NAMALWA (cell line): Measurements from ENCODE around the gene UBASH3B.

Experiments used
- DNase-seq: peaks from one replicate; pipeline ENCODE4 v3.0.0-alpha.2; 2015; ENCODE audit warnings: low spot score

UBASH3B gene

DNA sequence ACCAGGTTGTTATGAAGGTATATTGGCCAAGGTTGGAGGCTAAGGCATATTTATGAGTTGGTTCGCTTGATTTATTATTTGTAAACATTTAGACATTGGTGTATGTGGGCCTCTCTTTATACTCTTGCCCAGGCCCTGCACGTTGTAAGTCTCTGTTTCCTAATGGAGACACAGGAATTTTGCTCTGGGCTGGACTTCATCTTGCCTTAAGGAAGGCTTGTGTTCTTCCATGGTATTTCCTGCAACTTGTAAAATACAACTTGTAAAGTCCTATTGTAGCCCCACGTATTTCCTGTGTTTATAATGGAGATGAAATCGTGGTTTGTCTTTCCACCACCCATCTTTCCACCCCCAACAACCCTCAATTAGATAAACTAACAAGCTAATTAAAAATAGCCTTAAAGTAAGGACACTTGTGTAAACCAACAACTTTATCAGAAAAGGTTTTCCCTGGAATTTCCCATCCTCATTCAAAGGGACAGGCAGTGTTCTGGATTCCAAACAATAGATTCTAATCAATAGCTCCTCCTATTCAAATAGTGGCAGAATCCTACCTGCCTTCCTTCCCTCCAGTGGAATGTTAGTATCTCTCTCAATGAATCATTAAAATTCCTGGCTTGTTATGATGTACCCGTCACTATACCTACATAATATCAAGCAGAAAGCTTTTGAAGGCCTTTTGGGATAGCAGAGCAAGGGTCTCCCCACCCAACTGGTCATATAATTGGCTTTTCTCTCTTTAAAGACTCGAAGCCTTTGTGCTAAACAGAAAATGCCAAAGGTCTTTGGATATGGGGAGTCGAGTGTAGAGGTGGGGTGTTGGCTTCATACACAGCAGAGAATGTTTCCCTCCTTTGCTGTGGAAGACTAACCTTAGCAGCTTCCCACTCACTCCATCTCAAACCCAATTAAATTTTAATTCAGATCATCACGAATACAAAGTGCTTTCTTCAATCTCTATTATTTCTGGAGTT, 77.1 kb downstream of the UBASH3B start:
- DNase-seq, result no peak

DNA sequence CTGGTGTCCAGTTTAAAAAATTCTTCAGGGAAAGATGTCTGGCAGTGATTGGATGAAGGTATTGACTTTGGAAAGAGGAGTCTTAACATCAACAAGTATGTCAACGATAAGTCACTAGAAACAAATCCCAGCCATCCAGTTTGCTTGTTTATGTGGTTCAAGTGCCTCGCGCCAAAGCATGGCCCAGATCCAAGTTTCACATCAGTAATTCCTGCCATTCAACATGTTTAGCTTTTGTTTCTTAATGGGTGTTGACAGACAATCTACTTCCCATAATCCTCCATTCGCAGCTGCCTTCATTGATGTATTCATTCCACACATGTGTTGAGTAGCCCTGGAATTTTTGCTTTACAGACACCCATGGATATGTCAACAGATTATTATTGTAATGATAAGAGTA, 77.8 kb downstream of the UBASH3B start:
- DNase-seq, result no peak

DNA sequence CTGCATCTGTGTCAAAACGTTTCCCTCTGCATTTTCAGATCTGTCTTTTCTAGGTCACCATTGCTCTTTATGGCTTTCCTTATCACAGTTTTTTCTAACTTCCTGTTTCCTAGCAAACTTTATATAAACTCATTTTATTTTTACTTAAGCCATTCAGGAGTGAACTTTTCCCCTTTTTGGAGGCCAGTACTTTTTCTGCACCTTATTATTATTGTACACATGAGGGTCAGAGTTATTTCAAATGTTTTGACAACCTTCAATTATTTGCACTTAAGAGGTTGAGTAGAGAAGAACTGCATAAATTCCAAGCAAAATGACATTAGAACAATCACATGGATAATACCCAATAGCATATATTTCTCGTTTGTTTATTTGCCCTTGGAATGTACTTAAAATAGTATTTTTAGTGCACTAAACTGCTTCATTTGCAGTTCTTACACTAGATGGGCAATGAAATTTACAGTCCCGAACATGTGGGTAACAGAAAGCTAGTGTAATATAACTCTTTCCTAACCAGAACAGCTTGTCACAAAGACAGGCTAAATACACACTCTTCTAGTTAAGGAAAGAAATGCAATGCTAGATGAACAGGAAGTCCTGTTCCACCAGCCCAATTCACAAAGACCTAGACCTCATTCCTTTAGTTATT, 79.5 kb downstream of the UBASH3B start:
- no peak for DNase-seq

DNA sequence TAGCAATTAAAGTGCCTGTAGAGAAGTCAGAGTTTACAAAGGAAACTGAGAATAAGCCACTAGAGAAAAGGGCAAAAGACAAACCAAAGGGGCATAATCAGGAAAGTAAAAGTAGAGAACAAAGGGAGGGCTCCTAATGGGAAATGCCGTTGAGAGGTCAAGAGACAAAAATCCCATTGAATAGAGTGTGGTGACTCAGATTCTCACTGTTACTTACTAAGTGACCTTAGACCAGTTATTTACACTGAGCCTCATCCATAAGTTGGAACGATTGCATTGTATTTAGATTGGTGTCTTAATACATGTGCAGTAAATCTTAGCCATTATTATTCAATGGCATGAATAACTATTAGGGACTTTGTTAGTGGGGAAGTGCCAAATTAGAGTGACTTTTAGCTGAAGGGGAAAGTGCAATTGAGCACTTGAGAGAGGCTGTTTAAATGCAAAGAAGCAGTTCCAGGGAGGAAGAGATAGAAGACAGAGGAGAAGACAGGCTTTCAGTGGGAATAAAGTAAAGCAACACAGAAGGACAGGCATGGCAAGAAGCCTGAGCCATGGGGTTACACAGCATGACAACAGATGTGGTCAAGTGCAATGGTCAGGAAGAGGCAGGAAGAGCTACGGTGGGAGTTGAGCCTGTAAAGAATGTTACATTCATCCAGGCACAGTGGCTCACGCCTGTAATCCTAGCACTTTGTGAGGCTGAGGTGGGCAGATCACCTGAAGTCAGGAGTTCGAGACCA, 82.6 kb downstream of the UBASH3B start:
- DNase-seq, result no peak

DNA sequence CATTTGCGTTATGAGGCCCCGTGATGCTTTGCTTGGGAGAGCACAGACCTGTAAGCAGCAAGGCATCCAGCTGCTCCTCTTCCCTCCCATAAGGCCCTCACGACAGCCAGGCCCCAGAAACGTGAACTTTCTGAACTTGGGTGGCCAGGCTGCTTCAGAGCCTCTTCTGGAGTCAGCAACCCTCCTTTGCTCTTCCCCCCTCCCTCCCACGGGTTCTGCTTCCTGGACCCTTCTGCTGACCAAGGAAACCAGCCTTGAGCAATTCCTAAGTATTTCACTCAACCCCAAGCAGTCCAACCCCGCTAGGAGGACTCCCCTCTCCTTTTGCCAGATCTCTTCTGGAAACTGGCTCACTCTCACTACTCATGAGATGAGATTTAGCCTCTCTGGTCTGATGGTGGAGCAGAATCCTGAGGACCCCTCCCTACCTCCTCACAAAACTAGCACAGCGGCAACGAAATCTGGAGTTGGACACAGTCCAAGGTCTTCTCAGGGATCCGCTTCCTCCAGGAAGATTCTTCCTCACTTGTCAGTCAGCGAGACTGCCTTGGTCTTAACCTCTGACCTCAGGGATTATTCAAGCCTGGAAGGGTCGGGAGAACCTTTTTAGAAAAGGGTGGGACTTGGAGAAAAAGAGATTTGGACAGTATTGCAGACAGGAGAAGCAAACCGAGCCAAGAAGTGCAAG, 86.2 kb downstream of the UBASH3B start:
- no peak for DNase-seq

DNA sequence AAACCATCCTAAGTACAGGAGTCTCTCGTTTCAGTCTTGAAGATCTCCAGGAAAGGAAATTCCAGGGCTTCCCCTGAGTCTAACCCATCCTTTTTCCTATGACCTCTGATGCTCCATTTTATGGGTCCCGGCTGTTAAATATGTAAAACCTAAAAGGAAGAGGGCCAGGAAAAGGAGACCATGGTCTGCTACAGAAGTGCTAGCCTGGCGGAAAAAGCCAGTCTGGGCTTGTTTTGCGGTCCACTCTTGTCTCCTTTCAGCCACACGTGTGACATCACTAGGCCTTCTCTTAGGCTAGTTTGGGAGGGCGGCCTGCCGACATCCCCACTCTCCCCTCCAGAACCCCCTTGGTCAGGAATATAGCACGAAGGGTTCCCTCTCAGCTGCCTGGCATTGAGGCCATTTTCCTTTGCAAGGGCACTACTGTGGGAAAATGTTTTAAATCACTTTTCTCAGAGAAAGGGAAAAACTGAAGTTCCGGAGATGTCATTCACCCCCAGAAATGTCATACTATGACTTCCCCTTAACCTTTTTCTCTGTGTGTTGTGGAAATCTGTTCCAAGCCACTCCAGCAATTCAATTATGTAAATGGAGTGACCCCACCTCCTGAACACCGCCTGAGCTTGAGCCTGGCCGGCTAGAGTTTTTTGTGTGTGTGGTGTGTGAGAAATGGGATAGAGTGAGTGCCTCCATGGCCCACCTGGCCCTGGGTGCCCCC, 86.9 kb downstream of the UBASH3B start:
- no peak for DNase-seq

DNA sequence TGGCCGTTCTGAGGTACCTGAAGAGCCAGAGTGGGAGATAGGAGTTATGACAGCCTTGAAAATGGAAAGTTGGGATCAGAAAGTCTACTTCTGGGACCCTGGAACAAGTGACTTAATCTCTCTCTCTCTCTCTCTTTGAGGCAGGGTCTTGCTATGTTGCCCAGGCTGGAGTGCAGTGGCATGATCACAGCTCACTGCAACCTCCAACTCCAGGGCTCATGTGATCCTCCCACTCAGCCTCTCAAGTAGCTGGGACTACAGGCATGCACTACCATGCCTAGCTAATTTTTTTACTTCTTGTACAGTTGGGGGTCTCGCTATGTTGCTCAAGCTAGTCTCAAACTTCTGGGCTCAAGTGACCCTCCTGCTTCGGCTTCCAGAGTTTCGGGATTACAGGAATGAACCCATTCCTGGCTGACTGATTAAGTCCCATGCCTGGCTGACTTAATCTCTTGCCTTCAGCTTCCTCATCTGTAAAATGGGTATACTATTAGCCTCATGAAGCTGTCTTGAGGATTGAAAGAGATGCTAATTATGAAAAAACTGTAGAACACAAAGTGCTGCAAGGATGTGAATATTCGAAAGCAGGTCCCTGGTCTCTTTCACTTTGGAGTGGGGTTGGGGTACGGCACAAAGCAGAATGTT, 87.7 kb downstream of the UBASH3B start:
- DNase-seq, result no peak

DNA sequence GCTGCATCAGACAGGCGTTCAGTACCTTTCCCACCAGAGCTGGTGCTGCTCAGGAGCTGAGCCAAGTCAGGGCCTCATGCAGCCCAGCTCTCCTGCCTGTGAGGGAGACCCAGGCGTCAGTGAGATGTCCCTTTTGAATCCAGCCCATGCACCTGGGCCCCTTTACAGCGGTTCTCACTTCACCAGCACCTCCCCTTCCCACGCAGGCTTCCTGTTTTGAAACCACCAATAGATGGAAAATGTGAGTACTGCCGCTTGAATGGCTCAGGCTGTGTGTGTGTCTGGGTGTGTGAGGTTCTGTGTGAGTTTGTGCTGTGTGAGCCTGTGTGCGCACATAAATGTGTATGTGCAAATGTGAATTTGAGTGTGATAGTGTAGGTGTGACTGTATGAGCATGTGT, 88.4 kb downstream of the UBASH3B start:
- DNase-seq, result peak; percentile 87

DNA sequence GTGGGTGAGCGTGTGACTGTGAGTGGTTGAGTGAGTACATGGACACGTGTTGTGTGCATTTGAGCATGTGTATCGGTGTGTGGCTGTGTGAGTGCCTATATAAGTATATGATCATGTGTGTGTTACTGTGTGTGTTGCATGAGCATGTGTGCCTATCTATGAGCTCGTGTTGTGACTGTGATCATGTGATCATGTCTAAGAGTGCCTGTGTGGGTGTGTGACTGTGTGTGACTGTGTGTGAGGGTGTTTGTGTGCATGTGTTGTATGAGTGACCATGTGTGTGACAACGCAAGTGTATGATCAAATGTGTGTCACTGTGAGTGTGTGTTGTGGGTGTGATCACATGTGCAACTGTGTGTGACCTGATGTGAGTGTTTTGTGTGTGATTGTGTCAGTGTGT, 88.8 kb downstream of the UBASH3B start:
- DNase-seq, result no peak

DNA sequence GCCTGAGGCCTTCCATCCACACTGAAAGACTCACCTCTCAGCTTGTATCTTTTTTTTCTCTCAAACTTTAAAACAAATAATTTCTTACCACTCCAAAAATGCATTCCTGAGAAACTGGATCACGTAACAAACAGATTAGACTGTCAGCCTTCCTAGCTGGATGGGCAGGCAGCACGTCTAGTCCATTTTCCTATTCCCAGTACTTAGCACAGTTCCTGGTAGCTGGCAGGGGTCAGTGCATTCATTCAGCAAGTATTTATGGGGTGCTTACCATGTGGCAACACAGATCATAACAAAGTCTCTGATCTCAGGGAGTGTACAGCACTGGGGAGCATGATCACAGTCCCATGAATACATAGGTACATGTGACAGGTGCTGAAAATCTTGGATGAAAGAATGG, 89.6 kb downstream of the UBASH3B start:
- no peak for DNase-seq

DNA sequence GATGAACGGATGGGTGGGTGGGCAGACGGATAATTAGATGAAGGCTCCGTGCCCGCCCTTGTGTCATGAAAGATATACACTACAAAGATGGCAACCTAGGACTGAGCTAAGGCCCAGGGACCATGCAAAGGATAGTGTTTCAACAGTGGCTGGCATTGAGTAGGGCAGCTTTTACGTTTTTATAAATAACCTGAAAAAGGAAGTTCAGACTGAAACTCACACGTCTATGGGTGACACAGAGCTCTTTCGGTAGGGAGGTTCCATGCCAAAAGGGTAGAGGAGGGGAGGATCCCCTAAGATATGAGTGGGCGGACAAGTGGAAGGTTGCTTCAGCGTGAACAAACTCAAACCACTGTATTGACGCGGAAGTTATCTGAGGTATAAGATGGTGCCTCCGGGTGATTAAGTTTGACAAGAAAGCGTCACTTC, 90.5 kb downstream of the UBASH3B start:
- DNase-seq, result peak; percentile 30

DNA sequence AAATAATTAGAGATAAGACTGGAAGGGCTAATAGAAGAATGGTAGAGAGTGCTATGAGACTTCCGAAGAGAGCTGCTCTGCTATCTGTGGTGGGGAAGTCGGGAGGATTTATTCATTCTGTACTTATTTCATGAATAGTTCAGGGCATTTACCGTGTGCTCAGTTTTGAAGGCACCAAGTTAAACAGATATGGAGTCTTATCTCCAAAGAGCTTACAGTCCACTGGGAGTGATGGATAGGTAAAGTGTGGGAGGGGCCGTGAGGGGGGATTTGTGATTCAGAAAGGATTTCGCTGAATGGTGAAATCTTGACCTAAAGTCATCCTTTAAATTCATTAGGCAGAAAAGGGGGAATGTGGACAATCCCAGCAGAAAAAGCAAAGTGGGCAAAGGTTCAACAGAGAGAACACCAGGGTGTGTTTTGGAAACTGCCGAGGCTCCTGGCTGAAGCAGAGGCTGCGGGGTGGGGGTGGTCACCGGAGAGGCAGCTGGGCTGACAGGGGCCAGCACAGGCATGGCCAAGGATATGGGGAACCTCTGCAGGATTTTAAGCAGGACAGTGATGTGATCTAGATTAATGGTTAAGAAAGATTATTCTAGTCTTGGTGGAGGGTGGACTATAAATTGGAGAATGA, 91.2 kb downstream of the UBASH3B start:
- no peak for DNase-seq

DNA sequence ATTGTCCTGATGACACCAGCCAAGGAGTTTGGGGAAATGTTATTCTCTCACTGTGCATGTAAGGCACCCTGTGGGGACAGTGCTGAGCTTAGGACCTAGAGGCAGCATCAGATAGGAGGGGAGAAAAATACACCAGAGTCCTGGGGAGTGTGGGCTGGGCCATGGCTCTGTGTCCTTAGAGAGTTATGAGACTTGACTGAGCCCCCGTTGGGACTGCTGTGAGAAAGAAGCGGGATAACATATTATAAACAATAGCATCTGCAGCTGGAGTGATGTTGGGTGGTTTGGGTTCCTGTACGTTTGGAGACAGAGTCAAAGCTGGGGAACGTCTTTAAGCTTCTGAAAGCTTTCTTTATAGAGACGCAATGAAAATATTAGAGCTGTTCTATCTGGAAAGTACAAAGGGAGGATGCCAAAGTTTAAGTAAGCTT, 91.8 kb downstream of the UBASH3B start:
- DNase-seq, result no peak

DNA sequence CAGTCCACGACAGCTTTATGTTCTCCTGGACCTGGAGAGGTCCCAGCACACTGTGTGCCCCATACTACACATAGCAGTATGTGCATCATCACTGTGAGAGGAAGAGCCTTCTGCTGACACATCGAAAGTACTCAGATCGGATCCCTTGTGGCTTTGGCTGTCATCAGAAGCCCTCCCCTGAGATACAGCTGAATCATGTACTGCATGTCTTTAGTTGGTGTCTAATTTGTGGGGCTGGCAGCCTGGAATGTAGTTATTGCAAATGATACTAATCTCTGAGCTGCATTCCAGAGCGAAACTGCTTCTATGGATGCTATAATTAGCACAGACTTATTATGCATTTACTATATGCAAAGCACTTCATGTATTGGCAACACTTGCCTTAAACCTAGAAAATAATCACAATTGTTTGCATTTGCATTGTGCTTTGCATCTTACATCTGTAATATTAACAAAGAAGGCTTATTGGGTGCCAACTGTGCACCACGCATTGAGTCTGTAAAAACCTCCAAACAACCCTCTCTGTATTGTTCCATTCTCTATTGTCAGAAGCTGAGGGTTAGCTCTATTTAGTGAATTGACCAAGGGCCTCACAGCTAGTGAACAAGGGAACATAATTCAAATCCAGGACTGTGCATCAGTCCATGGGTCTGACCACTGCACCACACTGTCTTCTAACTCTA, 93.6 kb downstream of the UBASH3B start:
- DNase-seq, result peak; percentile 41

DNA sequence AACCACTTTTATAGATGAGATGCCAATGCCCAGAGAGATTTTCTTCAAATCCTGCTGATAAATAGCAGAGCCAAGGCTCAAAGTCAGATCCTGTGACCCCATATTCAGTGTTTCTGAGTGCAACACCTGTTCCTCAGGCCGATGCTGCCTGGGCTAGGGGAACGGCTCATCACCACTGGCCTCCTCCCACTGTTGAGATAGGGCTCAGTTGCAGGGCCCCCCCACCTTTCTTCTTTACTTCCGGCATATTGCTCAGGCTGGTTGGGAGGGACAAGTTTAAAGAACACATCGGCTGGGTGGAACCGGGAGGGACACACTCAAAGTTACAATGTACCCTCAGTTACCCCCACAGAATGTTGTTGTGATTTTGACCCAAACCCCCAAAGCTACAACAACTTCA, 94.5 kb downstream of the UBASH3B start:
- DNase-seq, result no peak

DNA sequence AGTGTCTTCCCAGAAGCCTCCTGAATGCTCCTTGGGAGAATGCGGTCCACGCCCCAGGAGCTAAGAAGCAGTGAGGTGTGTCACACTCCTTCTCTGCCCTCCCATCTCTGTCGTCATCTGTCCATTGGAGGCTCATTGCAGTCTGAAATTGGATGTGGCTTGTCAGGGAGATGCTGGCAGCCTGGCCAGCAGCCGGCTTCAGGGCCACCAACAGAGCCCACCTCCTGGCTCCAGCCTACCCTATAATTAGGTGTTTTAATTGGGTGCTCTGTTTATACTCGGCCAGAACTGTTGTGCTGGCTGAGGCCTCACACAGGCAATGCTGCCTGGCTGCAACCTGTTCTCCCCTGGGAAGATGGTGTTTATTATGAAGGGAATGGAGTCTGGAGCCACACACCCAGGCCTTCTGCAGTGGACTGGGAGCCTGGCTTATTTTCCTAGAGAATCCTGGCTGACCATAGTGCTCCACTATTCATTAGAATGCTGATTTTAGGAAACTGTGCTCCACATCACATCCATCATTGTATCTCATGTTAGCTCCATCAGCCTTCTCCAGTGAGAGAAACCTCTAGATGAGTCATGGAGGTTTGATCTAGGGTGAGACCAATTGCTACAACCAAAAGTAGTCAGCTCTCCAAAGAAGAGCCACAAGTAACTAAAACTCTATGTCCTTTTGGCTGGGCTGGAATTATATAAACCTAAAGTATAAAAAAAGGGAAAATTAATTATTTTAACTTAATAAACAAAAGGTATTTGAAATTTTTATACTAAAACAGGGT, 96.0 kb downstream of the UBASH3B start:
- no peak for DNase-seq

DNA sequence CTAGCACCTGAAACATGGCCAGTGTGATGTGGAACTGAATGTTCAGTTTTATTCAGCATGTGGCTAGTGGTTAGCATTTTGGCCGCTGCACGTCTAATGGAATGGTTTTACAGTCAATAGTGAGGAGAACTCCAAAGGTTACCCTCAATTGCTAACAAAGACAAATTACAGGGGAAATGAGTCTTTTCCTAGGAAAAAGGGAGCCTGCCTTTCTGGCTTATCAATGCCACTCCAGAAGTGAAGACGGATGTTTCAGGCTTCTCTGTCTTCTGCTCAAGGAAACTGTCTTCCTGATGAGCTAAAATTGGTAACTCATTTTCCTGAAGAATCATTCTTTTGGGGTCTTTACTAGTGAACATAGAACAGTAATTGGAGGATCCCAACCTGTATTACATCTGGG, 98.5 kb downstream of the UBASH3B start:
- DNase-seq, result no peak

DNA sequence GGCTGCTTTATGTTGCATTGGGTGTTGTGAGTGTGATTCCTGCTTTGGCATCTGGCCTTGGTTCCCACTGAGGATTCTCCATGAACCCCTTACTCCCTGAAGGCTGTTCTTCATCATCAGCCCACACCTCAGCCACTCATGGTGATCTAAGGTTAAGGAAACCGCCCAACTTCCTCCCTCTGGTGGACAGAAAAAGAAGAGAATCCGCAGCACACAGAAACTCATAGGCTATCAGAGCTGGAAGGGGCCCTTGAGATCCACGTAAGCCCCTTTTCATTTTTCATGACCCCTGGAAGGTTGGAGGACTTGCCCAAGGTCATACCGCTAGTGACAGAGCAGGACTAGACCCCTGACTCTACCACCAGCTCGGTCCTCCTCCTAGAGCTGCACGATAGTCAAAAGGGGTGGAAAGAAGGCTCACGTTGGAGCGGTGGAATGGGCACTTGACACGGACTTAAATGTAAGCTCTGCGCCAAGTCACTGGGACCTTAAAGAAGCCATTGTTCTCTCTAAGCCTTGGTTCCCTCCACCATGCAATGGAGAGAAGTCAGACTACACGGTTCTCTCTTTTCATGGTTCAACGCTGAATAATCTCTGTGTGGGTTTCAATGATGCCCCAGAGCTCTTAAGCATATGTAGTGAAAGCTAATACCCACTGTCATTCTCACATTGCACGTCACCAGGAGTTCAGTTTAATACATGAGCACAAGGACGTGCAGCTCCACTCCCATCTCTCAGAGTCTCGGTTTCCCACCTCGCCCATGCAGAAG, 99.2 kb downstream of the UBASH3B start:
- peak; percentile 76 for DNase-seq
